DOHH2 (cell line): Measurements from ENCODE around the gene SUPT3H.

ENCODE experiments used
- H3F3A ChIP-seq: fragments of 200-600 bp; sonication (generic), shearing (Covaris generic); 2 replicates; pipeline ENCODE4 v1.6.0; 2016; ENCODE audit warnings: antibody characterized with exemption, mild to moderate bottlenecking; ENCODE audit not compliant: control insufficient read depth, insufficient read depth
- H3K27ac ChIP-seq: fragments of 200-600 bp; sonication (generic); 2 replicates; pipeline ENCODE4 v1.5.1; 2014; ENCODE audit warnings: low read depth, mild to moderate bottlenecking, low read length, moderate library complexity
- H3K27me3 ChIP-seq: fragments of 200-600 bp; sonication (generic); 2 replicates; pipeline ENCODE4 v1.6.1; 2014; ENCODE audit warnings: mild to moderate bottlenecking, low read length, mixed read lengths; ENCODE audit not compliant: control insufficient read depth
- H3K36me3 ChIP-seq: fragments of 200-600 bp; sonication (generic); 2 replicates; pipeline ENCODE4 v1.6.1; 2014; ENCODE audit warnings: mild to moderate bottlenecking, low read length, moderate library complexity, mixed read lengths; ENCODE audit not compliant: control insufficient read depth
- H3K4me1 ChIP-seq: fragments of 200-600 bp; sonication (generic); 2 replicates; pipeline ENCODE4 v1.6.1; 2014; ENCODE audit warnings: mild to moderate bottlenecking, low read length, mixed read lengths; ENCODE audit not compliant: control insufficient read depth
- H3K4me2 ChIP-seq: fragments of 200-600 bp; sonication (generic); 2 replicates; pipeline ENCODE4 v1.6.0; 2014; ENCODE audit warnings: mild to moderate bottlenecking, low read length, moderate library complexity
- H3K4me3 ChIP-seq: fragments of 200-600 bp; sonication (generic); 2 replicates; pipeline ENCODE4 v1.5.1; 2014; ENCODE audit warnings: mild to moderate bottlenecking, low read length, mixed read lengths
- H3K79me2 ChIP-seq: fragments of 200-600 bp; sonication (generic); 2 replicates; pipeline ENCODE4 v1.6.1; 2014; ENCODE audit warnings: mild to moderate bottlenecking, low read length, mixed read lengths; ENCODE audit not compliant: control insufficient read depth
- H3K9me2 ChIP-seq: fragments of 200-600 bp; sonication (generic); replicated peaks from 2 replicates; pipeline ENCODE4 v1.6.1; 2014; ENCODE audit warnings: mild to moderate bottlenecking, low read length, mixed read lengths; ENCODE audit not compliant: control insufficient read depth
- H3K9me3 ChIP-seq: fragments of 200-600 bp; sonication (generic); 2 replicates; pipeline ENCODE4 v1.6.1; 2014; ENCODE audit warnings: antibody characterized with exemption, low read length, mixed read lengths; ENCODE audit not compliant: control insufficient read depth, insufficient read depth
- H4K20me1 ChIP-seq: fragments of 200-600 bp; sonication (generic); 2 replicates; pipeline ENCODE4 v1.6.0; 2014; ENCODE audit warnings: low read depth, mild to moderate bottlenecking, antibody characterized with exemption, low read length, moderate library complexity; ENCODE audit not compliant: control insufficient read depth, insufficient read depth
- EZH2phosphoT487 ChIP-seq: fragments of 200-600 bp; sonication (generic); IDR thresholded peaks from 2 replicates; pipeline ENCODE4 v1.6.1; 2017; ENCODE audit warnings: borderline replicate concordance, mild to moderate bottlenecking, antibody characterized with exemption, low read length, moderate library complexity, mixed read lengths
- TF ChIP-seq, protein P1 (sequence below): fragments of 200-600 bp; sonication (generic); IDR thresholded peaks from one replicate; pipeline ENCODE4 v1.5.1; 2014; ENCODE audit warnings: antibody characterized with exemption, mild to moderate bottlenecking, low read depth, low read length; ENCODE audit not compliant: poor library complexity, severe bottlenecking

The SUPT3H gene

DNA sequence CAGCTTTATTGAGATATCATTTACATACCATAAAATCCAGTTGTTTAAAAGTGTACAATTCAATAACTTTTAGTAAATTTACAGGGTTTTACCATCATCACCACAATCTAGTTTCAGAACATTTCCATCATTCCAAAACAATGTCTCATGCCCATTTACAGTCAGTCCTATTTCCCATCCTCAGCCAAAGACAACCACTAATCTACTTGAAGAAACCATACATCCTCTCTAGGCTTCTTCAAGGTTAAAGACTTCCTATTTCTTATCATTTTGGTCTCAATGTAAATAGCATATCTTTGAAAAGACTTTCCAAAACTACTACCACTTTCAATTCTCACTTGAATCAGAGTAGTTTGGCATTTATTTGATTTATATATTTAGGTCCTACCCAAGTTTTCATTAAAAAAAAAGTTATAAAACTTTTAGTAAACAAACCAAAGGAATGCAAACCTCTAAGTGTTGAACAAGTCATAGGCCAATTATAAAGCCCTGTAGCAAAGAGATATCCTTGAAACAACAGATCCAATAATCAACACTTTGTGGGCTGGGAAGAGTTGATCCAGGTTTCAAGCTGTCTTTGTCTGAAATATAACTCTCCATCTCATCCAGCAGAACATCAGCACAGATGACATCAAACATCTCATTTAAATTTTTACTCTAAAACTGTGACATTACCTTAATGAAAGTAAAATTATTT, 260.9 kb downstream of the SUPT3H start:
- Histone ChIP-seq H3K9me2 (no peaks in the 10 kb centered on the region), H3K27me3 (no peaks in the 10 kb centered on the region), H3K4me2 (no peak overlapping the region), H3K79me2 (no peaks in the 10 kb centered on the region), H3K27ac (no peak overlapping the region), H3K4me1 (no peaks in the 10 kb centered on the region), H4K20me1 (no peaks in the 10 kb centered on the region), H3K36me3 (no peaks in the 10 kb centered on the region), H3K4me3 (no peak overlapping the region), H3K9me3 (no peaks in the 10 kb centered on the region), H3F3A (no peaks in the 10 kb centered on the region)
- TF ChIP-seq, protein P1, sequence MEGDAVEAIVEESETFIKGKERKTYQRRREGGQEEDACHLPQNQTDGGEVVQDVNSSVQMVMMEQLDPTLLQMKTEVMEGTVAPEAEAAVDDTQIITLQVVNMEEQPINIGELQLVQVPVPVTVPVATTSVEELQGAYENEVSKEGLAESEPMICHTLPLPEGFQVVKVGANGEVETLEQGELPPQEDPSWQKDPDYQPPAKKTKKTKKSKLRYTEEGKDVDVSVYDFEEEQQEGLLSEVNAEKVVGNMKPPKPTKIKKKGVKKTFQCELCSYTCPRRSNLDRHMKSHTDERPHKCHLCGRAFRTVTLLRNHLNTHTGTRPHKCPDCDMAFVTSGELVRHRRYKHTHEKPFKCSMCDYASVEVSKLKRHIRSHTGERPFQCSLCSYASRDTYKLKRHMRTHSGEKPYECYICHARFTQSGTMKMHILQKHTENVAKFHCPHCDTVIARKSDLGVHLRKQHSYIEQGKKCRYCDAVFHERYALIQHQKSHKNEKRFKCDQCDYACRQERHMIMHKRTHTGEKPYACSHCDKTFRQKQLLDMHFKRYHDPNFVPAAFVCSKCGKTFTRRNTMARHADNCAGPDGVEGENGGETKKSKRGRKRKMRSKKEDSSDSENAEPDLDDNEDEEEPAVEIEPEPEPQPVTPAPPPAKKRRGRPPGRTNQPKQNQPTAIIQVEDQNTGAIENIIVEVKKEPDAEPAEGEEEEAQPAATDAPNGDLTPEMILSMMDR: no peak
- TF ChIP-seq EZH2phosphoT487: no peak

DNA sequence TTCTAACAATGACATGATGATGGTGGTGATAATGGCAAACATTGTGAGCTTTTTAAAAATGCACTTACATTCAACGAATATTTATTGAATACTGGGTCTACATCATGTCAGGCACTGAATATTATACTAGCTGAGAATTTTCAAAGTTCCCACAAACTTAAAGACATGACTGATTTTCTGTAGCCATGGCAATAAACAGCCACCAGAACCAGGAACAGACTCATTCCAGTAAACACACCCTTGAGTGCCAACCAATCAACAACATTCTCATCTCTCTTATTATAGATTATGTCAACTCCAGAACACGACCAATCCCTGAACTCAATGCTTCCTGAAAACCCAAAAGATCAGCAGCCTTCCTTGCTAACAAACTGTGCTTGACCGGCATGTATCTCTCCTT, 262.0 kb downstream of the SUPT3H start:
- H3K9me2 ChIP-seq: no peaks in the 10 kb centered on the region
- H3K4me1 ChIP-seq: no peaks in the 10 kb centered on the region
- H3K27ac ChIP-seq: no peak overlapping the region

DNA sequence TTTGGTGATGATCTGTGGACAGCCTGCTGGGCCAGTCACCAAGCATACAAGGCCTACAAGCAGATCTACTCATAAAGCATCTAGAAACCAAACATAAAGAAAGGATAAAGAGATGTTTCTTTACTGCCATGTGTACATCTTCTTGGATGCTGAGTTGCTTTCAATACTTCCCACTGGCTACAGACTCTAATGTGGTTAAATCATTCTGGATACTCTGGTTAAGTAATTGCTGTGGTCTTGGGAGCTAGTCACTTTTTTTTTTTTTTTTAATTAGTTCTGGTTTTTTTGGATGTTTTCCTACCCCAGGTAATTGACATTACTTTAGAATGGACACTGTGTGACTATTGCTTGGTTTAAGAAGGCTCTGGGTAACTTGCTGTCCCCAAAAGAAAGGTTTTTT, 265.0 kb downstream of the SUPT3H start:
- H3K9me3 ChIP-seq: no peaks in the 10 kb centered on the region
- TF ChIP-seq, protein P1: no peak
- TF ChIP-seq EZH2phosphoT487: no peak
- no peaks in the 10 kb centered on the region for H3F3A ChIP-seq
- no peaks in the 10 kb centered on the region for H4K20me1 ChIP-seq
- H3K9me2 ChIP-seq: no peaks in the 10 kb centered on the region
- no peak overlapping the region for H3K4me2 ChIP-seq
- no peaks in the 10 kb centered on the region for H3K4me1 ChIP-seq
- no peak overlapping the region for H3K4me3 ChIP-seq
- H3K27me3 ChIP-seq: no peaks in the 10 kb centered on the region
- no peak overlapping the region for H3K27ac ChIP-seq
- no peaks in the 10 kb centered on the region for H3K36me3 ChIP-seq
- no peaks in the 10 kb centered on the region for H3K79me2 ChIP-seq

More for the DNA sequence above, 262.0 kb downstream of the SUPT3H start:
- Histone ChIP-seq H3K79me2 (no peaks in the 10 kb centered on the region), H3K4me2 (no peak overlapping the region), H3K36me3 (no peaks in the 10 kb centered on the region), H4K20me1 (no peaks in the 10 kb centered on the region), H3K4me3 (no peak overlapping the region), H3F3A (no peaks in the 10 kb centered on the region), H3K27me3 (no peaks in the 10 kb centered on the region), H3K9me3 (no peaks in the 10 kb centered on the region)
- no peak for TF ChIP-seq EZH2phosphoT487
- TF ChIP-seq, protein P1: no peak

DNA sequence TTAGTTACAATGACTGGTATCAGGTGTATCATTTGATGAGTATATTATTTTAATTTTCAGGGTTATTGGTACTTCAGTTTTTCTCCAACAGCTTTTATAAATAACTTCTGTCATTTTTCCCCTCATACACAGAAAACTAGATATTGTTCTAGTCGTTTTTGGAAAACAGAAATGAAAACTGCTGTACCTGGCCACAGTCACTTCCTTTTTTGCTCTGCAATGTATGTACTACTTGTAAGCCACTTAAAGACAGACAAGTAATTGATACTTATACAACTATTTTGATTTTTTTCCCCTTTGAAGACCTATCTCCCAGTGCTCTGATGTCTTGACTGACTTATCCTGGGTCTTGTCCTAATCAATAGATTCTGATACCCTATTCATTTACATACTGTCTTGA, 268.2 kb downstream of the SUPT3H start:
- H3K4me2 ChIP-seq: no peak overlapping the region
- no peaks in the 10 kb centered on the region for H4K20me1 ChIP-seq
- no peaks in the 10 kb centered on the region for H3K27me3 ChIP-seq
- H3K36me3 ChIP-seq: no peaks in the 10 kb centered on the region
- no peaks in the 10 kb centered on the region for H3F3A ChIP-seq
- TF ChIP-seq EZH2phosphoT487: no peak
- TF ChIP-seq, protein P1: no peak
- no peaks in the 10 kb centered on the region for H3K4me1 ChIP-seq
- H3K4me3 ChIP-seq: no peak overlapping the region
- H3K79me2 ChIP-seq: no peaks in the 10 kb centered on the region
- H3K27ac ChIP-seq: no peak overlapping the region
- H3K9me2 ChIP-seq: no peaks in the 10 kb centered on the region
- H3K9me3 ChIP-seq: no peaks in the 10 kb centered on the region
